LNCaP clone FGC (cell line): ENCODE measurements around the gene NDUFC1.

Source experiments
- DNase-seq: peaks from one replicate; pipeline ENCODE4 v3.0.0-alpha.2; 2011; ENCODE audit warnings: low read depth
- H3K4me3 ChIP-seq: 2 replicates; pipeline ENCODE4 v1.5.1; 2011; ENCODE audit warnings: mild to moderate bottlenecking, low read depth, low read length, control low read depth
- TF ChIP-seq, protein P1 (sequence below): IDR thresholded peaks from 2 replicates; pipeline ENCODE4 v1.5.1; 2012; ENCODE audit warnings: mild to moderate bottlenecking; ENCODE audit not compliant: control insufficient read depth, insufficient read depth; ENCODE audit errors: extremely low read depth

Gene NDUFC1

DNA sequence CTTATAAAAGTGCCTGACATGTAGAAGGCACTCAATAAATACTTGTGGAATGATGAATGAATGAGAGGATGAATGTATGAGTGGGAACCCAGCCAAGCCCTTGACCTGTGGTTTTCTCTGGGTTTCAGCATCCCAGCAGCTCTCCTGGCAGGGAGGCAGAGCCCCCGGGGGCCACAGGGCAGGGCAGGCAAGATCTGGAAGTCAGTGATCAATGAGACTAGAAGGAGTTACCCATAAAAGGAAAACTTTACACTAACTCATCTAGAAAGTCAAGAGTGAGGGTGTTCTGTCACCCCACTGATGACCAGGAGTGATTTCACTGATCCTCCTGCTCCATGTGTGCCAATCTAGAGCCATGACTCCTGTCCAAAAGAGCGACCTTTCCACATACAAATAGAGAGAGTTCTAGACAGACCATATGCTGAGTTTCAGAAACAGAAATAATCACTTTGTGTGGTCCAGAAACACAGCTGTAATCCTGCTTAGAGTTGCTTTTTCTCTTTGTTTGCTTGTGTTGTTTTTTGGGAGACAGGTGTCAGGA lies 59.7 kb downstream of the NDUFC1 start:
- H3K4me3 ChIP-seq = no peak overlapping the region
- no peak for DNase-seq
- TF ChIP-seq, protein P1, sequence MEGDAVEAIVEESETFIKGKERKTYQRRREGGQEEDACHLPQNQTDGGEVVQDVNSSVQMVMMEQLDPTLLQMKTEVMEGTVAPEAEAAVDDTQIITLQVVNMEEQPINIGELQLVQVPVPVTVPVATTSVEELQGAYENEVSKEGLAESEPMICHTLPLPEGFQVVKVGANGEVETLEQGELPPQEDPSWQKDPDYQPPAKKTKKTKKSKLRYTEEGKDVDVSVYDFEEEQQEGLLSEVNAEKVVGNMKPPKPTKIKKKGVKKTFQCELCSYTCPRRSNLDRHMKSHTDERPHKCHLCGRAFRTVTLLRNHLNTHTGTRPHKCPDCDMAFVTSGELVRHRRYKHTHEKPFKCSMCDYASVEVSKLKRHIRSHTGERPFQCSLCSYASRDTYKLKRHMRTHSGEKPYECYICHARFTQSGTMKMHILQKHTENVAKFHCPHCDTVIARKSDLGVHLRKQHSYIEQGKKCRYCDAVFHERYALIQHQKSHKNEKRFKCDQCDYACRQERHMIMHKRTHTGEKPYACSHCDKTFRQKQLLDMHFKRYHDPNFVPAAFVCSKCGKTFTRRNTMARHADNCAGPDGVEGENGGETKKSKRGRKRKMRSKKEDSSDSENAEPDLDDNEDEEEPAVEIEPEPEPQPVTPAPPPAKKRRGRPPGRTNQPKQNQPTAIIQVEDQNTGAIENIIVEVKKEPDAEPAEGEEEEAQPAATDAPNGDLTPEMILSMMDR = no peak

DNA sequence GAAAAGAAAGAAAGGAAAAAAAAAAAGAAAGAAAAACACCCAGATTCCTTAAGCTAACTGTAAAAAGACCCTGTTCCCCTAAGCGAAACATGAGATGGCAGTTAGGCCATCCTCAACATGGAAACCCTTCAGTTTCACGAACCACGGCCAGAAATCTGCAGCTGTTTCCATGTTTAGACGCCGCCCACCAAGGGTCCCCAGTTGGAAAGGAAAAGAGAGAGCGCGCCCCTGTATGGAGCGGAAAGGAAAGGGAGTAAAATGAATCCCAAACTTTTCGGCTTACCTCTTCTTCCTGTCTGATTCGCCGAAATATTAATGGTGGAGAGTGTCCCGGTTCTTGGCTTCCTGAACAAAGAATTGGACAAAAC lies 60.5 kb downstream of the NDUFC1 start:
- DNase-seq = no peak
- TF ChIP-seq, protein P1 = no peak
- no peak overlapping the region for H3K4me3 ChIP-seq

DNA sequence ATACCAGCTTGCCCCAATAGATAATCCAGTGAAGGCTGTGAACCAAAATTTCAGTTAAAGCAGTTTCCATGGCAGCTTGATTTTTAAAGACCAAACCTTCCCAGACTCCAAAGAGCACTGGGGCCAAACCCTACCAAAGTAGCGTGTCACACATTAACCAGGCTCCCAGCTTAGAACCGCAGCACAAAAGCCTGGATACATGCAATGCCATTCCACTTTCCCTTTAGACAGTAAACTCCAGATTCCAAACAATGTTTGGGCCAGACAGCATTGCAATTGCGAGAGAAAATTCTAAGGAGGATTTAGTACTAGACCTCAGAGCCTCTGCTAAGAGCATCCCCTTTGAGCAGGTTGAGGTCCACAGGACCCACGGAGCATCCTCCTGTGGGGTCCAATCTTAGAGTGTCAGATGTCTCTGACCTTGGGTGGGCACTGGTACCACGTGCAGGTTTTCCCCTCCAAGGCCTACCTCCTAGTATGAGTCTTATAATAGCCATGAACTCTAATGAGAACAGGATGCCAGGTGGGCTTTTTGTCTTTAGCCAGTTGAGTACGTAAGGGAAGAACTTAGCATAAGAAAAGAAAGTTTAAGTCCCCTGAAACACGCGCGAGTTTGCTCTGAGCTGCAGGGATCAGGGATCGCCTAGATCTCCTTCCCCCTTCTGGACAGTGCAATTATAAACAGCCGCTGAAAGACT lies 61.0 kb downstream of the NDUFC1 start:
- TF ChIP-seq, protein P1 = no peak
- DNase-seq = no peak
- no peak overlapping the region for H3K4me3 ChIP-seq
